ACHN (cell line): Measurements from ENCODE around the gene CD8A.
"Not testable (repeated sequence)": the region's sequence is repeated elsewhere in the genome, so short reads cannot be mapped to it uniquely, and the experiment has no call there.

Source experiments
- DNase-seq: peaks from one replicate; pipeline ENCODE4 v3.0.0-alpha.2; 2015
- in situ Hi-C: cut with HindIII; loops from 2 replicates; pipeline ENCODE4 v1.10.0; 2017; ENCODE audit warnings: low sequenced_read_pairs, low pct_ligation_motif_present, low pct_unique_long_range_greater_than_20kb

CD8A gene

GRCh38 chr2:86790676-86791572 is at the start of gene CD8A:
Gene CD8A, minus strand, starts transcription at chr2:86790913. Its CDS starts 88 bp downstream, at chr2:86790825.
- in situ Hi-C loops: no loop called here
- no peak for DNase-seq

- in situ Hi-C loops, DNase-seq: not testable (repeated sequence)
Measured at GRCh38 chr2:86839871-86840548, 49.3 kb upstream of the CD8A start.

- in situ Hi-C loops, DNase-seq: not testable (repeated sequence)
Measured at GRCh38 chr2:86839455-86839854, 48.7 kb upstream of the CD8A start.

GRCh38 chr2:86837714-86838113 is 47.0 kb upstream of the CD8A start:
- in situ Hi-C loops, DNase-seq: not testable (repeated sequence)

- in situ Hi-C loops: not testable (repeated sequence)
- DNase-seq: peak; percentile 77
Measured at GRCh38 chr2:86836915-86837695, 46.4 kb upstream of the CD8A start.

- in situ Hi-C loops, DNase-seq: not testable (repeated sequence)
Measured at GRCh38 chr2:86835548-86835889, 44.8 kb upstream of the CD8A start.

- in situ Hi-C loops: no loop called here
- no peak for DNase-seq
Measured at GRCh38 chr2:86833315-86833714, 42.6 kb upstream of the CD8A start.

GRCh38 chr2:86832334-86833096 is 41.8 kb upstream of the CD8A start:
- in situ Hi-C loops: no loop called here
- DNase-seq: no peak

GRCh38 chr2:86831537-86831936 is 40.8 kb upstream of the CD8A start:
- no peak for DNase-seq
- in situ Hi-C loops: no loop called here

GRCh38 chr2:86826951-86827350 is 36.2 kb upstream of the CD8A start:
- no peak for DNase-seq
- in situ Hi-C loops: no loop called here

GRCh38 chr2:86825693-86826381 is 35.1 kb upstream of the CD8A start:
- DNase-seq: no peak
- in situ Hi-C loops: no loop called here

- no peak for DNase-seq
- in situ Hi-C loops: no loop called here
Measured at GRCh38 chr2:86825036-86825692, 34.5 kb upstream of the CD8A start.

- in situ Hi-C loops: no loop called here
- no peak for DNase-seq
Measured at GRCh38 chr2:86822668-86823345, 32.1 kb upstream of the CD8A start.

- in situ Hi-C loops: no loop called here
- no peak for DNase-seq
Measured at GRCh38 chr2:86821842-86822241, 31.1 kb upstream of the CD8A start.

- no peak for DNase-seq
- in situ Hi-C loops: no loop called here
Measured at GRCh38 chr2:86821306-86821705, 30.6 kb upstream of the CD8A start.

GRCh38 chr2:86818957-86819356 is 28.2 kb upstream of the CD8A start:
- no peak for DNase-seq

More at GRCh38 chr2:86818957-86819356, 28.2 kb upstream of the CD8A start:
- in situ Hi-C loops: no loop called here
